GM15510 (cell line): ENCODE data around the gene KCTD19.

Source experiments
- POLR2A ChIP-seq: IDR thresholded peaks from 3 replicates; pipeline ENCODE4 v1.6.1; 2011; ENCODE audit warnings: borderline replicate concordance; ENCODE audit not compliant: insufficient read length; ENCODE audit errors: extremely low read depth

The KCTD19 gene

DNA sequence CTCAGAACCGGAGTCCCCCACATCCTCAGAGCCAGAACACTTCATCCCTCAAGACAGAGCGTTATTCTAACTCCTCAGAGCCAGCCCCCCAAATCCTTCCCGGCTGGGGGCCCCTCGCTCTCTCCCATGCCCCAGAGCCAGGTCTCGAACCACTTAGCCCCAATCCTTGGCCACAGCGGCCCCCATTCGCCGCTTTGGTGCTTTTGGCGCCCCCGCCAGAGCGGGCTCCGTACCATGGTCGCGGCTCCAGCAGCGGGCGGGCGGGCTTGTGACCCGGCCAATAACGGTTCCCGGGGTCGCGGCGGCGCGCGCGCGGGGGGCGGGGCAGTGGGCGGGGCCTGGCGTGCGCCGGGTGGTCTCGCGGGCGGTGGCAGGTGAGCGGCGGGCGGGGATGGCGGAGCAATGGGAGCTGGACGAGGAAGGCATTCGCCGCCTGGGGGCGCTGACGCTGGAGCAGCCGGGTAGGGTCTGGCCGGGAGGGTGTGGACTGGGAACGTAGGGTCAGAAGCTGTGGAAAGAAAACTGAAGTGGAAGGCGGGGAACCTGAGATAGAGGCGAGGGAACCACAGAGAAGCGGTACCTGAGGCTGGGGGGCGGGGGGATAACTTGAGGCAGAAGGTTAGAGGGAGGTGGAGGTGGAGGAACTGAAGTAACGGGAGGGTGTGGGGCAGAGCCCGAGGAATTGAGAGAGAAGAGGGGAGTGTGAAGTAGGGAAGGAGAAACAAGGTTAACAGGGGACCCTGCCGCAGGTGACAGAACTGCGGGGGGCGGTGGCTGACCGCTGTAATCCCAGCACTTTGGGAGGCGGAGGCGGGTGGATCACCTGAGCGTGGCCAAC, at the start of gene KCTD19, which contains the start of gene LRRC36:
Gene KCTD19, minus strand, starts transcription at position 270 of the 838 bp plus-strand sequence. Its CDS starts 34 bp downstream, at position 236.
Gene LRRC36, plus strand, starts transcription at position 344 of the 838 bp plus-strand sequence. Its CDS starts 48 bp downstream, at position 392.
- no peak for TF ChIP-seq POLR2A

GRCh38 chr16:67372664-67373063, 46.1 kb upstream of the KCTD19 start:
- TF ChIP-seq POLR2A = no peak

DNA sequence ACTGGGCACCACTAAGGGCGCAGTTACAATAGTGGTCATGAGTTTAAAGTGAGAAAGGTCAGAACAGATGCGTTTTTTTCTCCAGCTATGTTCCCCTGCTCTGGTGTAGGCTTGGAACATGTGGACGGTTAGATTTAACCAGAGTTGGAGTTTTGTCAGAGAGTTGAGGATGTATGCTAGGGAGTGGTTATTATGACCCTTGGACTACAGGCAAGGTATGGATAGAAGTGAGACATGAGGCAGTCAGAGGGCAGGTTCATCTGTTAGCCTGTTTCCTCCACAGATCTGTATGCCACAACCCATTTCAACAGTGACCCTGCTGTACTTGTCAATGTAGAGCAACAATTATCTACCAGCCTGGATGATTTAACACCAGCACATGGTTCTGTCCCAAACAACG, 44.1 kb upstream of the KCTD19 start:
- TF ChIP-seq POLR2A = no peak

GRCh38 chr16:67364600-67365235, 38.2 kb upstream of the KCTD19 start:
- no peak for TF ChIP-seq POLR2A

DNA sequence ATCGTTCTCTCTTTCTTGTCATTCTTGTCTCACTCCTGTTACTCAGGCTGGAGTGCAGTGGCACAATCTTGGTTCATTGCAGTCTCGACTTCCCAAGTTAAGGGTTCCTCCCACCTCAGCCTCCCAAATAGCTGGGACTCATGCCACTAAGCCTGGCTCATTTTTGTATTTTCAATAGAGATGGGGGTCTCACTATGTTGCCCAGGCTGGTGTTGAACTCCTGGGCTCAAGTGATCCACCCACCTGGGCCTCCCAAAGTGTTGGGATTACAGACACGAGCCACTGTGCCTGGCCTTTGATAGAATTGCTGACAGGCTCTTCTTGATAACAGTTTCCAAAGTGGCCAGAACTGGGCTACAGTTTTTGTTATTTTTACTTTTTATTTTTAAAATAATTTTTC, 34.5 kb upstream of the KCTD19 start:
- no peak for TF ChIP-seq POLR2A

DNA sequence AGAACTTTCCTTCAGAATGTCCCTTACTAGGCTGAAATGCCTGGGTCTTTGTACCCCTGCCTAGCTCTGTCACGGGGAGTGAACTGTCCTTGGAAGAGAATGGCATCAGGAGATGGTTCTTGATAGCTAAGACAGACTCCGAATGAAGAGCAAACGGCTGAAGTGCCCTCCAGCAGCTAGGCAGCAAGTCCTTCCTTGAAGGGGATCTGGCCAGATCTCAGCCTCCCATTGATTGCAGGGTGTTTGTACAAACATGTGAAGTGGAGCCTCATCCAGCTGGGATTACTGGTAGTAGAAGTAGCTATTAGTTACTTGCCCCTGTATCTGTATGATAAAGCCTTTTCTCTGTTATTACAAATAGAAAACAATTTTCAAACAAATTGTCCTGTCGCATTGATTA, 31.0 kb upstream of the KCTD19 start:
- no peak for TF ChIP-seq POLR2A

DNA sequence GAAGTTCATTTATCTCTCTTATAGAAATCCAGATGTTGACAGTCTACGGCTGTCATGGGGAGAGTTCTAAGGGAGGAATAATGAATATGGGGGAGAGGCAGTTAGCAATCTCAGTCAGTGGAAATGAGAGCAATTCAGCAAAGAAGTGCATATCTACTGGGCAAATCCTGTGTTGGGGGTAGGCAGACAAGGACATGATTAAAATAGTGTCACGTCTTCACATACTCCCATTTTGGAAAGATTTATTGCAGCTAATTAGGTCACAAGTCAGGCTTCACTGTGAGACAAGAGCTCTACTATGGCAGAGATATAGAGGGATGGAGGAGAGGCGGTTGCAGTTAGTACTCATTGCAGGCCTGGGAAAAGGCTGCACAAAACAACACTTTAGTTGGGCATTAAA, 29.9 kb upstream of the KCTD19 start:
- TF ChIP-seq POLR2A = no peak

- TF ChIP-seq POLR2A = no peak
These were observed 23.8 kb upstream of the KCTD19 start for GRCh38 chr16:67350324-67350723.

DNA sequence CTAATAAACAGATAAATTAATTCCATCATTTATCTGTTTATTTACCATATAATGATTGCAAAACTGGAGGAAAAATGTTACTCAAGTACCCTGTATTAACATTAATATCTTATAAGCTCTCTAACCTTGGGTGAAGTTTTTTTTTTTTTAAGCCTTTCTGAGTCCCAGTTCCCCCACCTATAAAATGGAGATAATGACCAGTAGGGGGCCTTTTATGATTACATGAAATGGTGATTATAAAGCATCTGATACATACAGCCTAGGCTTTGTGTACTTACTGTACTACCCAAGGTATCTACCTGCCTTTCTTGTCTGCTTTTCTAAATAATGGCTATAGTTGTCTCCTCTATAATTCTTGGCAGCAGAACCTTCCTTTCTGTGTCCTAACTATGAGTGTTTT, 22.6 kb upstream of the KCTD19 start:
- TF ChIP-seq POLR2A = no peak

DNA sequence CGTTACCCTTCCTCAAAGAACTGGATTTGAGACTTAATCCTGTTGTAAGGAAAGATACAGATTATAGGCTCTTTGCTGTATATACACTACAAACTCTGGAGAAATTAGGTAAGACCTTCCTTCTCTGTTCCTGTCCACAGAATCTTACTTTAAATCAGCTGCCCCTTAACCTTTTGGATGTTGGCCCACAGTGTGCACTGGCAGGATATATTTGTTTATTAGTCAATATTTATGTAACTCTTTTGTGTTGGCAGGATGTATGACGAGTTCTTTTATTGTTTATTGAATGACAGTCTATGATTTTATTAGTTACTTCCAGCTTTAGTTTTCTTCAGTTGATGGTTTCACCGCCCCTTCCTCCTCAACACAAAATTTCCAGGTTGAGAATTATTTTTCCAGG, 19.8 kb upstream of the KCTD19 start:
- TF ChIP-seq POLR2A = no peak

- TF ChIP-seq POLR2A = no peak
These were observed 18.9 kb upstream of the KCTD19 start for GRCh38 chr16:67345401-67345800.

DNA sequence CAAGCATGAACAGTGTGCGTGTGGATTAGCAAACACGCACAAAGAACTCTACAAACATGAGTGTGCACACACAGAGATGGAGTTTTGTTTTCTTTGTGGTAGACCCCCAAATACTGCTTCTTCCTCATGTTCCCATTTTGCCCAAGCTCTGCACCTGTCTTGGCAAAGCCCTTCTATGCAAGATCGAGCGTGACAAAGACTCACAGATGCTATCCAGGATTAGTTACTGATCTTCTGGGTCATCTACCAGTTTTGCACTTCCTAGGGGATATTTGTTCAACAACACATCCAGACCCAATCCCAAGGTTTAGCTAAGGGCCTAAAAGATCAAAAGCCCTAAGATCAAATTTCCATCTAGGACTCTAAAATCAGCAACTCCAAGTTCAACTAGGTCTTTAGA, 16.1 kb upstream of the KCTD19 start:
- TF ChIP-seq POLR2A = no peak

DNA sequence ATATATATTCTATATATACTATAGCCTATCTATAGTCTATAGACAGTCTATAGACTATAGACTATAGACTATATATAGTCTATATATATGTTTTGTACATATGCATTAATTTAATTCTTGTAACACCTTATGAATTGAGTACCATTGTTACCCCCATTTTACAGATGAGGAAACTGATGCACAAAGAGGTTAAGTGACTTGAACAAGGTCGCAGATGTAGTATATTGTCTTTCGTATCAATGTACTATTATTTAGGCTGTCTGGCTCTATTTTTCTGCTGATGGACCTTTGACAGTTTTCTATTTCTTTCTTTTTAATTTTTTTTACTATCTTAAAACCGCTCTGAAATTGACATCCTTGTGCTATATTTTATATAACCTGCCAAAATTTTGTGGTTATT, 14.7 kb upstream of the KCTD19 start:
- TF ChIP-seq POLR2A = no peak

DNA sequence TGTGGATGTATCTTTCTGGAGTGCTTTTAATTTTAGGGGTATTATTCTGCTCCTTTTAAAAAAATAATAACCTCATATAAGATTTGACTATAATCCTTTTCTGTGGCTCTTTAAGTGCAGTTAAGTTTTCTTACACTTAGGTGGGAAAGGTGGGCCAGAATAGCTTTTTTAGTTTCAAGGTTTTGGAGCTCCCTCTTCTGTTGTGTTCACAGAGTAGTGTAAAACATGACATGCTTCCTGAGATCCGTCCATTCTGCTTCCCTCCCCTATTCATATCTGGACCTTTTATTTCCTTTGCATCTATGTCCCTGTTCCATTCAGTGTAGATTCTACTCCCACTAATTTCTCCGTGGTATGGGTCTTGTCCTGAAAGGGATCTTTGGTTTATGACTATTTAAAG, 12.9 kb upstream of the KCTD19 start:
- no peak for TF ChIP-seq POLR2A

- TF ChIP-seq POLR2A = no peak
These were observed 10.1 kb upstream of the KCTD19 start for GRCh38 chr16:67336648-67337047.

GRCh38 chr16:67336116-67336515, 9.6 kb upstream of the KCTD19 start:
- no peak for TF ChIP-seq POLR2A
